Brain microvascular endothelial cell (primary cell): ENCODE data around the gene IP6K1.
"Not testable (repeated sequence)": the region's sequence is repeated elsewhere in the genome, so short reads cannot be mapped to it uniquely, and the experiment has no call there.

Experiments
- DNase-seq: peaks from one replicate; pipeline ENCODE4 v3.0.0-alpha.2; 2020
- H3K27ac ChIP-seq: fragments of 250-450 bp; sonication (Bioruptor Pico); 2 replicates; pipeline ENCODE4 v1.5.1; 2020; ENCODE audit warnings: mild to moderate bottlenecking, moderate library complexity
- H3K27me3 ChIP-seq: fragments of 250-450 bp; sonication (Bioruptor Pico); replicated peaks from 2 replicates; pipeline ENCODE4 v1.5.1; 2020; ENCODE audit warnings: mild to moderate bottlenecking
- H3K36me3 ChIP-seq: fragments of 250-450 bp; sonication (Bioruptor Pico); replicated peaks from 2 replicates; pipeline ENCODE4 v1.5.1; 2020; ENCODE audit warnings: mild to moderate bottlenecking
- H3K4me3 ChIP-seq: 2 replicates; pipeline ENCODE4 v1.5.1; 2011; ENCODE audit warnings: low read depth, mild to moderate bottlenecking, control low read depth, low read length, moderate library complexity
- CTCF ChIP-seq: IDR thresholded peaks from 2 replicates; pipeline ENCODE4 v1.5.1; 2011; ENCODE audit warnings: low read depth, mild to moderate bottlenecking, moderate library complexity, low read length, control low read depth, inconsistent platforms; ENCODE audit errors: missing control alignments
- in situ Hi-C: cut with HindIII; loops from 2 replicates; pipeline ENCODE4 v1.10.0; 2017; ENCODE audit warnings: low sequenced_read_pairs, low pct_ligation_motif_present

The IP6K1 gene

GRCh38 chr3:49790626-49791411, 4.5 kb upstream of the IP6K1 start:
- TF ChIP-seq CTCF: no peak
- Histone ChIP-seq H3K36me3 (no peaks in the 10 kb centered on the region), H3K27ac (no peak overlapping the region), H3K27me3 (no peaks in the 10 kb centered on the region), H3K4me3 (no peak overlapping the region)
- no peak for DNase-seq
- in situ Hi-C loops: no loop called here

GRCh38 chr3:49788056-49788455, 1.7 kb upstream of the IP6K1 start:
- no peak for DNase-seq
- peaks cover 6% of the 10 kb centered on the region for H3K36me3 ChIP-seq
- in situ Hi-C loops: no loop called here
- no peaks in the 10 kb centered on the region for H3K27me3 ChIP-seq
- no peak overlapping the region for H3K4me3 ChIP-seq
- TF ChIP-seq CTCF: no peak
- H3K27ac ChIP-seq: no peak overlapping the region

- TF ChIP-seq CTCF: no peak
- Histone ChIP-seq H3K27me3 (no peaks in the 10 kb centered on the region), H3K36me3 (peaks cover 6% of the 10 kb centered on the region), H3K4me3 (no peak overlapping the region), H3K27ac (no peak overlapping the region)
- in situ Hi-C loops: no loop called here
- DNase-seq: no peak
Observed at GRCh38 chr3:49787536-49787935, 1.2 kb upstream of the IP6K1 start.

GRCh38 chr3:49787182-49787464, 781 bp upstream of the IP6K1 start:
- H3K27me3 ChIP-seq: no peaks in the 10 kb centered on the region

GRCh38 chr3:49785565-49786356, 581 bp downstream of the IP6K1 start:
- Histone ChIP-seq H3K27ac (peak overlapping the region; percentile 84), H3K27me3 (no peaks in the 10 kb centered on the region), H3K36me3 (peaks cover 10% of the 10 kb centered on the region), H3K4me3 (peak overlapping the region; percentile 85)
- no peak for DNase-seq
- in situ Hi-C loops: no loop called here
- no peak for TF ChIP-seq CTCF

More at GRCh38 chr3:49787182-49787464, 781 bp upstream of the IP6K1 start:
- no peak overlapping the region for H3K4me3 ChIP-seq
- TF ChIP-seq CTCF: no peak
- H3K36me3 ChIP-seq: peaks cover 6% of the 10 kb centered on the region
- in situ Hi-C loops: no loop called here
- H3K27ac ChIP-seq: no peak overlapping the region
- no peak for DNase-seq

- in situ Hi-C loops, H3K4me3 ChIP-seq, H3K27me3 ChIP-seq, H3K27ac ChIP-seq, DNase-seq: not testable (repeated sequence)
- H3K36me3 ChIP-seq: peaks cover 10% of the 10 kb centered on the region
Observed at GRCh38 chr3:49782277-49782676, 4.1 kb downstream of the IP6K1 start.
